ENCODE data around the gene TBC1D7.

- no peak for TF ChIP-seq ARNT (IDR thresholded peaks at IDR 0.05)
- no peak for TF ChIP-seq HDGF (IDR thresholded peaks at IDR 0.05; ENCODE audit: borderline replicate concordance)
- no peak for TF ChIP-seq FOXK2 (IDR thresholded peaks at IDR 0.05)
- no peak for TF ChIP-seq LEF1 (IDR thresholded peaks at IDR 0.05; ENCODE audit: borderline replicate concordance)
- no peak for TF ChIP-seq FOXM1 (IDR thresholded peaks at IDR 0.05; ENCODE audit: borderline replicate concordance)
- TF ChIP-seq ELF4 (IDR thresholded peaks at IDR 0.05), result no peak
- no peak for TF ChIP-seq L3MBTL2 (conservative IDR thresholded peaks at IDR 0.05)
- no peak for TF ChIP-seq CTBP1 (IDR thresholded peaks at IDR 0.05; ENCODE audit: borderline replicate concordance)
- TF ChIP-seq SUZ12 (IDR thresholded peaks at IDR 0.05), result no peak
- TF ChIP-seq FOXA1 (IDR thresholded peaks at IDR 0.05), result no peak
- no peak for TF ChIP-seq SP1 (IDR thresholded peaks at IDR 0.05)
- no peak for TF ChIP-seq BHLHE40 (IDR thresholded peaks at IDR 0.05; ENCODE audit: borderline replicate concordance)
Measured at GRCh38 chr6:13288481-13288880, 39.9 kb downstream of the TBC1D7 start.
